NT2/D1 (cell line): ENCODE data around the gene ZNF845.

ENCODE experiments used
- SUZ12 ChIP-seq: IDR thresholded peaks from 2 replicates; pipeline ENCODE4 v1.6.1; 2011; ENCODE audit not compliant: insufficient read length, insufficient read depth; ENCODE audit errors: extremely low read depth
- YY1 ChIP-seq: IDR thresholded peaks from 2 replicates; pipeline ENCODE4 v1.6.1; 2011; ENCODE audit not compliant: insufficient read length, insufficient read depth

GRCh38 chr19:53365134-53365898 is 31.8 kb downstream of the ZNF845 start, which contains the start of gene ZNF525:
- no peak for TF ChIP-seq YY1
- no peak for TF ChIP-seq SUZ12
